Cardiac atrium fibroblast (primary cell): ENCODE data around the gene KLRG1. TPM values are rescaled to one million over a fixed set of nuclear protein-coding genes. Genes with fewer than 3 reads are reported as not detected.

Source experiments
- total RNA-seq: library from RNA; depleted of rRNA; stranded (reverse); fragments of >200 nt; gene quantifications from 2 replicates; pipeline ENCODE4 v1.2.3, GENCODE V29; 2015

KLRG1 gene
- total RNA-seq, result 0.32 TPM in 1 of 2 replicates, not detected in the other

DNA sequence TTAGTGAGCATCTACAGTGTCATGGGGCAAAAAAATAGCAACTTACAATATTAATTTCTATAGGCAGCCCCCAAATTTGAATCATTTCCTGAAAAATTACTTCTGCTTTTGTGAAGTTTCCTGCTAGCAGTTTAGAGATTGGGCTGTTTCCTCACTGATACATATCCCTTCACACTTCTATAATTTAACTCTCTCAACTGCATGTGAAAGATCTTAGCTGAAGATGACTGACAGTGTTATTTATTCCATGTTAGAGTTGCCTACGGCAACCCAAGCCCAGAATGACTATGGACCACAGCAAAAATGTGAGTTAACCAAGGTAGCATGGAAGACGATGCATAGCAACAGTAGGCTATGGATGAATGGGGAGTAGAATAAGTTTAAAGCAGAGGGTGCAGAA is at the start of gene KLRG1:
Gene KLRG1, plus strand, starts transcription at position 134 of the 400 bp plus-strand sequence. Its CDS starts 90 bp downstream, at position 224.

DNA sequence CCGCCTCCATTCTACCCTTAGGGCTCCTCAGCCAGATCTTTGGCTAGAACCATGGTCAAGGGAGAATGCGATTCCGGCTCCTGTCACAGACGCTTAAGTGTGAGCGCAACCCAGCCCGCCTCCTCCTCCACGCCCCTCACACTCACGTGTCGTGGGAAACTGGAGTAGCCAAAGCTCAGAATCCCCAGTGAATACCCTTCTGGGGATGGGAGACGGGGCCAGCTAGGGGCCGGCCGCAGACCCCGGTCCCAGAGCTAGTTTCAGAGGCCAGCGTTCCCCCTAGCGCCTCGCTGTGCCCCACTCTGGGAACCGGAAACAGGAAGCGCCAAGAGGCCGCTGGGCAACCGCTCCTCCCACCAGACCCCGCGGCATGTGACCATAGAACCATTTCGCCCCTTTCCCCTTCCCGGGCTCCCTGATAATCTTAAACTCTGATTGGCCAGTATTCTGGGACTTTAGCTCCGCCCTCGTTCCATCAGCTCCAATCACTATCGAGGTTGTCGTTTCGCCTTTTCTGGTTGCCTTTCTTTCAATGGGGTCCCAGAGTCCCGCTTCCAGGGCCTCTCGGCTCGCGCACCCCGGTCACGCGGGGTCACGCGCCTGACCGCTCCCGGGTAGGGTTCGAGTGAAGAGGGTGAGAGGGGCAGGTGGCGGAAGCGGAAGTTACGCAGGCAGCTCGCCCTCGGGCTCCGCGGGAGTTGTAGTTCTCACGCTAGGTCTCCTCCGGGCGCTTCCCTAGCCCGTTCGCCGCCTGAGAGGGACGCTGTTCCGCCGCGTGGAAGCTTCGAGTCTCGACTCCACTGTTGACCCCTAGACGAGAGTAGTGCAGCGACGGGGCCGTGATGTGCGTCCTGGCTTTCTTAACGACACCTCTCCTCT is 39.8 kb upstream of the KLRG1 start, which contains the start of gene M6PR:
Gene M6PR, minus strand, starts transcription at position 304 of the 879 bp plus-strand sequence. CDS start 3,241 bp downstream, outside the sequence.

Other genes with a start within 250 kb of the KLRG1 start
- not detected in 2 replicates for gene A2ML1, start 166.9 kb upstream of the KLRG1 start, total RNA-seq
- 6.3 and 15.2 TPM in 2 replicates for gene PHC1, start 75.0 kb upstream of the KLRG1 start, total RNA-seq
- 68.4 and 99.3 TPM in 2 replicates for gene M6PR, start 39.9 kb upstream of the KLRG1 start, total RNA-seq
- gene A2M, start 126.4 kb downstream of the KLRG1 start, total RNA-seq, result 18.8 and 30.1 TPM in 2 replicates
- not detected in 2 replicates for gene PZP, start 218.8 kb downstream of the KLRG1 start, total RNA-seq